ENCODE results near the gene GYPC.

Gene GYPC

DNA sequence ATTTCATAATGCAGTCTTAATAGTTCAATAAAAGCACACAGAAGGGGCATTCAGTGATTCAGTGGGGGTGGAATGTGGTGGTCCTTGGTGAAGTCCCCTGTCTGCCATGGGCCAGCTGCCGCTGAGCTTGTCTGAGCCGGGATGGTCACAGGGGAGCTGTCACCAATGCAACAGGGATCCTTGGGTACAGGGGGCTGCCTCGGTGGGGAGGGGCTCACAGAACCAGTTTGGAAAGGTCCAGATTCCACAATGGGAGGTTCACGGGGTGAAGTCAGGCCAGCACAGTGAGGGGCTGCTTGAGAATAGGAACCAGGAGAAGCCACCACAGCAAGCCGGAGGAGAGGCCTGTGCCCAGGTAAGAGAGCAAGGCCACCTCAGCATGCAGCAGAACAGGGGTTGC, 75.4 kb downstream of the GYPC start:
- no peak for TF ChIP-seq ZNF274 (IDR thresholded peaks at IDR 0.05; ENCODE audit: low read depth, low read length)
- H3K4me3 ChIP-seq (ENCODE audit: low read length) = no peak overlapping the region

DNA sequence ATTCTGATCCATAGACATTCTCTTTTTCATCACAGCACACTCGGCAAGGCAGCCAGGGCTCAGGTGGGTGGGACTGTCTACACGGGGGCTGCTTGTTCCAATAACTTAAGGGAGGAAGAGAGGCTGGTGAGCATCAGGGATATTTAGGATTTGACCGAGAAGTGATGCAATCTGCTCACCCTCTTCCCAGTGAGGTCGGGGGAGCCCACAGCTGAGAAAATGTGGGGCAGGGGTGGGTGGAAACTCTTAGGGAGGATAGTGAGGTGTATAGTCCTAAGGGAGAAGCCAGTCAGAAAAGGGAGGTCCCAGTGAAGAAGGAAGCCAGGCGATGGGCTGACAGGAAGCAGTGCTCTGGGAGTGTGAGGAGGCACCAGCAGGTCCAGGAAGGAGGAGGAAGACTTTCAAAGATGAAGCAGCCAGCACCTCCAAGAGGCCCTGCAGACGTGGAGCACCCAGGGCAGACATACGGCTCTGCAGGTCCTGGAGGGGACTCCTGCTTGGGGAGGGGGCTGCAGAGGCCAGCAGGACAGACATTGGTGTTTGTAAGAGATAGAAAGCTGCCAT, 76.8 kb downstream of the GYPC start:
- no peak for TF ChIP-seq ZNF274 (IDR thresholded peaks at IDR 0.05; ENCODE audit: low read depth, low read length)
- H3K4me3 ChIP-seq (ENCODE audit: low read length) = no peak overlapping the region

DNA sequence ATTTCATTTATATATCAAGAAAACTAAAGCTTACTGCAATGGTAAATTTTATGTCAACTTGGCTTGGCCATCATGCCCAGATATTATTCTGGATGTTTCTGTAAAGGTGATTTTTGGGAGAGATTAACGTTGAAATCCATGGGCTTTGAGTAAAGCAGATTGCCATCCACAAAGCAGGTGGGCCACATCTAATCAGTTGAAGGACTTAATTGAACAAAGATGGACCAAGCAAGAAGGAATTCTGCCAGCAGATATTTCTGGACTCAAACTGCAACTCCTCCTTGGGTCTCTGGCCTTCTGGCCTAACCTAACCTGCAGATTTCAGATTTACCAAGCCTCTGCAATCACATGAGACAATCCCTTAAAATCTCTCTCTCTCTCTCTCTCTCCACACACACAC, 77.8 kb downstream of the GYPC start:
- no peak overlapping the region for H3K4me3 ChIP-seq (ENCODE audit: low read length)
- TF ChIP-seq ZNF274 (IDR thresholded peaks at IDR 0.05; ENCODE audit: low read depth, low read length) = no peak

DNA sequence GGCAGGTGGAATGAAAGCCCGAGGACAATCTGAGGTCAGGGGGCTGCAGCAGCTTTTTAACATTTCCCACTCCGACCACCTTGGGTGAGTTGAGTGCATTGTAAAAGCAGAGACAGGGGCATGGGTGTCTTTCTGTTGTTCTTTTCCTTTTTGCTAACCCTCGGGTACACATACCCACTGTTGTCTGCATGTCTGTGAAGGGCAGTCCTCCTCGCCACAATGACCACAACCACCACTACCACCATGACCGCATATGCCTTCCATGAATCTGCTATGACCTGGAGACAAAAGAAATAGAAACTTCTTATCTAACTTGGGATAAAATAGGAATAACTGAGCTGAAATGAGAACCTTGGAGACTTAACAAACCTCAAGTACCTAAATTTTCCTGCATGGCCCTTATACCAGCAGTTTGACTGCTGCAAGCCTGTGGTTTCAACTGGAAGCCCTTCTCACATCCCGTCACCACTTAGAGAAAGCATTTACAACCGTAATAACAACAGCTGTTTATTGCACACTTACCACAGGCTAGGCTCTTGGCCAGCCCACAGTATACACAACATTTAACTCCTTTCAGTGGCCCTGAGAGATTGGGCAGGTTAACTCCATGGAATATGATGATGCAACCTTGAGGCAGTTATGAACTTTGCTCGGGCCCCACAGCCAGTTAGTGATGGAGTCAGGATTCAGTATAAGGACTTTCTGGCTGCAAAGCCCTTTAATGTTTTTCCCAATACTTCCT, 80.3 kb downstream of the GYPC start:
- no peak overlapping the region for H3K4me3 ChIP-seq (ENCODE audit: low read length)
- TF ChIP-seq ZNF274 (IDR thresholded peaks at IDR 0.05; ENCODE audit: low read depth, low read length) = no peak

DNA sequence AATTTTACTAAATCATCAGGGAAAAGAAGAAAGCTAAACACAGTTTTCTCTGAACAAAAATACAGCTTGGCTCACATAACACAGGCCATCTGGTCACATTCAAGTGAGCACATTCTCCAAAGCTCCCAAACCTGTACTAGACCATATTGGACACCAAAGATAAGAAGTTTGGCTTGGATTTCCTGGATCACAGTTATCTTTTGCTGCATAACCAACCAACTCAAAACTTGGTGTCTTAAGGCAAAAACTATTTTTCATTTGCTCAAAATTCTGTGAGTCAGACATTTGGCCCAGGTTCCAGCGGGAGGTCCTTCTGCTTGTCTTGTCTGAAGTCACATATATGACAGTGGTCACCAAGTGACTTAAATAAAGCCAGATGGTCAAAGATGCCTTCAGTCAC, 83.2 kb downstream of the GYPC start:
- no peak overlapping the region for H3K4me3 ChIP-seq (ENCODE audit: low read length)
- no peak for TF ChIP-seq ZNF274 (IDR thresholded peaks at IDR 0.05; ENCODE audit: low read depth, low read length)

DNA sequence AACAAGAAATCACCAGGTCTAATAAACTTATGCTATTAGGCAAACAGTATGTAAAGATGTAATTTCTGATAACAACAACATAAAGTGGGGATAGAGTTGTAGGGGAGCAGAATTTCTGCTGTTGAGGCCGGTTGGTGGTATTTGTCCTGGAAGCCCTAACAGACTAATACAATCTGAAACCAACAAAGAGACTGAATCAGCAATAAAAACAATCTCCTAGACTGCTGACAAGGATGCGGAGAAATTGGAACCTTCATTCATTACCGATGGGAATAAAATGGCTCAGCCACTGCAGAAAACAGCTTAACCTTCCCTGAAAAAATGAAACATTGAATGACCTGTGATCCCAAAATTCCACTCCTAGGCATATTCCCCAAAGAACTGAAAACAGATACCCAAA, 88.7 kb downstream of the GYPC start:
- TF ChIP-seq ZNF274 (IDR thresholded peaks at IDR 0.05; ENCODE audit: low read depth, low read length) = no peak
- no peak overlapping the region for H3K4me3 ChIP-seq (ENCODE audit: low read length)

All from GM08714 (cell line).